ENCODE measurements around the gene CUL3.
"Not testable (repeated sequence)": the region's sequence is repeated elsewhere in the genome, so short reads cannot be mapped to it uniquely, and the experiment has no call there.

CUL3 gene

DNA sequence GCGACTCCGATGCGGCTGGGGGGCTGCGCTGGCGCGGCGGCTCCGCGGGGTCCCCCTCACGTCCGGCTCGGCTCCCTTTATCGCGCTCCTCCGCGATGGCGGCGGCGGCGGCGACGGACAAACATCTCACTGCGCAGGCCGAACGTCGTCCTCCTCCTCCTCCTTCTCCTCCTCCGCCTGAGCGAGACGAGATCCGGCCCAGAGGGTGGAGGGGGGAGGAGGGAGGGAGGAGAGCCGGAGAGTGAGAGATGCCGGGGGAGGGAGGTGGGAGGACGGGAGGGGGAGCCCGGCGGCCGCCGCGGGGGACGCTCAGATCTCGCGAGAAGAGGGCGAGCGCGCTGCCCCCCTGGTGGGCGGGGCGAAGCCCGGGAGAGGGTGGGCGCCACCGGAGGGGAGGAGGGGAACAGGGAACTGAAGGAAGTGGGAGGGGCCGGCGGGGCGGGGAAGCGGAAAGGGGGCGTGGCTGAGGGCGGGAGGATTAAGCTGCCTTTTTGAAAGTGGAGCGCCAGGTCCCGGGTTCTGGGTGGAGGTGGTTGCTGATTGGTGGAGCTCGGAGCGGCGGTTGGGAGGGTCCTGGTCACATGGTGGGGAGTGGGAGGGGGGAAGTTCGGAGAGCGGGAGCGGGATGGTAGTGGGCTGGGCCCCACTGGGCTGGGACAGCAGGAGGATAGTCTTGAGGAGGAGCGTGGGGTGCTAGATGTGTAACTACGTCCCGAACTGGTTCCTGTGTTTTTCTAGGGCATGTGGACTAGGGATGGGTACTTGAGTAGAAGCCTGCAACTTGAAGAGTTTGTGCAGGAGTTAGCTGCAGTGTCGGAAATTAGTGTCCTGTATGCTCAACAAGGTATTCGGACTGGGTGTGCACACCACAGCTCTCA, at the start of gene CUL3:
Gene CUL3, minus strand, starts transcription at position 153 of the 878 bp plus-strand sequence. CDS start 354 bp downstream, outside the sequence.
- peak; percentile 84 for DNase-seq

DNA sequence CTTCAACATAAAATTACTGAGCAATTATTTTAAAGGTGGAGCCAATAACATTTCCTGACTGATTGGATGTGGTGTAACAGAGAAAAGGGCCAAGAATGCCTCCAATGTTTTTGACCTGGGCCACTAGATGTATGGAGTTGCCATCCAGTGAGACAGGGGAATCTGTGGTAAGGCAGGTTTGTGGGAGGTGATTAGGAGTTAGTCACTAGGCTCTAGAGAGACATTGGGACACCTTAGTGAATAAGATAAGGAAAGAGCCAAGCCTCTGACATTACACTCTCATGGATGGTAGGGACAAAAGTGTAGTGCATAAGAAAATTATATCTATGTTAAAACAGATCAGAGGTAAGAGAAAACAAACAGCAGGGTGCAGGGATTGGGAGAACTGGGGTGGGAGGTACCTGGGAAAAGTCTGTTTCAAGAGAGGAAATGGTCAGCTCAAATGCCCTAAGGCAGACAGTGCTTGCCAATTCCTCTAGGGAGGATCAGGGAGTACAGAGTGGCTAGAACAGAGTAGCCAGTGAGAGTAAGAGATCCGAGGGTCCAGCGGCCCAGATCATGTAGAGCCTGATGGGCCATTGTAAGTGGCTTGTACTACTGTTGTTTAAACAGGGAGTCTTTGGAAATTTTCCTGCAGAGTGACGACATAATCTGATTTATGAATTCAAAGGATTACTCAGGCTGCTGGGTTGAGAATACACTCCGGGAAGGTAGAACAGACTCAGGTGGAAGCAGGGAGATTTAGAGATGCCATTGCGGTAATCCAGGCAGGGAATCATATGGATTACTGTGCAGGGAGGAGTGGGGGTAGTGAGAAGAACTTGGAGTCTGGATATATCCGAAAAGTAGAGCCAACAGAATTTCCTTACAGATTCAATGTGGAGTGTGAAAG, 45.7 kb upstream of the CUL3 start:
- no peak for DNase-seq

DNA sequence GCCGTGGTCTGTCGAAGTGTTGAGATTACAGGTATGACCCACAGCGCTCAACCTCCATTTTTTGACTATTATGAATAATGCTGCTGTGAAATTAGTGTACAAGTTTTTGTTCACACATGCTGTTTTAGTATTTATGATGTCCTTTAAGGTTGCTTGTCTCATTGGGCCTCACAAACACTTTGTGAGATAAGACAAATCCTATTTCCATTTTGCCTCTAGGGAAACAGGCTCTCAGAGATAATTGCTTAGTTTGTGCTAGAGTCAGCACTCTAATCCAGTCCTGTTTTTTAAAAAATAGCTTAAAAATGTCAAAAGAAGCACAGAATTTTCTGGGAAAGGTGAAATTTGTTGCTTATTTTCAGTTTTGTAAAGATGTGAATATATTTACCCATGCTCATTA, 43.3 kb upstream of the CUL3 start:
- no peak for DNase-seq

DNA sequence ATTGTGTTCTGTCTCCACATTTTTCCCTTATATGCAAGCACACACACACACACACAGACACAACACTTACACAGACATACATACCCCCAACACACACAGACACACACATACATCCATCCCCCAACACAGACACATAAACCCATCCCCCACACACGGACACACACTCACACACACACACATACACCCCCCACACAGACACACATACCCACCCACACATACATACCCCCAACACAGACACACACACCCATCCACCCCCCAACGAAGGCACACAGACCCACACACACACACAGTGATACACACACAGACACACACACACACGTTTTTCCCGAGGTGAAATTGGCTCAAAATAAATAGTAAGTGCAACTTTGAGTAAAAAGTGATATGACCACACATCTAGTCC, 41.6 kb upstream of the CUL3 start:
- DNase-seq: no peak

DNA sequence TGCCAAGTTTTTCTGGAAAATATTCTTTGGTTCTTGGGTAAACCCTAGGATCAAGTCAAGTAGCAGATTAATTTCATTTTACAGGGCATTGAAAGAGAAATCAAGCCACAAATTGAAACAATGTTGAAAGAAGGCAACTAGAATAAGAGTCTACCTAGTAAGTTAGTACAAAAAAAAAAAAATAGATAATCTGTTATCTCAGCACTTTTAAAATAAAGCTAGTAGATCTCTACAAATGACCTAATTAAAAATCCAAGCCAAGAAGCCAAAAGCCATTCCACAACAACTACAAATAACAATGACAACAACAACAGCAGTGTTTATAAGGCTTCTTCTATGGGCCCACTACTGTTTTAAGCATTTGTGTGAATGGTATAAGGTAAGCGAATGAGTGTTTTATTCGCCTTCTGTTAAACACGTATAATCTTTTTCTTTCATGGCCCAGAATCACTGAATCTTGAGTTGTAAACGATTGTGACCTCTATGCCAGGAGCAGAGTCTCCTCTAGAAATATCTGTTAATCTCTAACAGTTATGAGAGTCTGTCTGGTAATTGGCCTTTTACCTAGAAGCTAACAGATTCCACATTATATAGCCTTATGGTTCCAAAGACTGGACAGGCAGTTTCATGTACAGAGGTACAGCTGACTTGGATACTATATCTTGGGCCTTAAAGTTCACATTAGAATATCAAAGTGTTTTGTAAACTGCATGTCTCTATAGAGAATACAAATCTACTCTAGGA, 28.6 kb upstream of the CUL3 start:
- DNase-seq: no peak

DNA sequence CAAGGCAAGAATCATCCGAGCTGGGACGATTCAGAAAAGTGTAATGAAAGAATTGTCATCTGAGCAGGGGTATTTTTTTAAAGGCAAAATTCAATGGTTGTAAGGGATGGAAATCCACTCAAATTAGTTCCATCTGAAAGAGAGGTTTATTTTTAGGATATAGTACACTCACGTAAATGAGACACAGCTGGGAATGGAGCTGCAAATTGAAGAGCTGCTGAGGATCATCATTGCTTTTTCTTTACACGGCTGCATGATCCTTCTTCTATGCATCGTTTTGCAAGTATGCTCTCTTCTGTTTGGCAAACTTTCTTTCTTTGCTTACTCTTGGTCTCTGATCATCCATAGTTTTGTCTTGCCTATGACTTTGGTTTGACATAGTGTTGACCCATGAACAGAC, 27.4 kb upstream of the CUL3 start:
- no peak for DNase-seq

DNA sequence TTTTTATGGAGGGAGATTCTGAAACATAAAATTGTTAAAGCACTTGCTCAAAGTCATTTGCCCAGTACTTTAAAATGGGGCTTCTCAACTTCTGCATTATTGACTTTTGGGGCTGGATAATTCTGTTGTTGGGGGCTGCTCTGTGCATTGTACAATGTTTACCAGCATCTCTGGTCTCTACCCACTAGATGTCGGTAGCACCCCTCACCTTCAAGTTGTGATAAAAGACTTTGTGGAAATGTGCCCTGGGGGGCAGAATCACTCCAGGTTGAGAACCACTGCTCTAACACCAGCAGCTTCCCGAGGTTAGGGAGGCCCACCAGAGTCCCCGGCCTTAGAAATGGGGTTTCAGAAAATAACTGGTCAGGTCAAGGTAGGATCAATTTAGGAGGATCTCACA, 26.8 kb upstream of the CUL3 start:
- DNase-seq: no peak

DNA sequence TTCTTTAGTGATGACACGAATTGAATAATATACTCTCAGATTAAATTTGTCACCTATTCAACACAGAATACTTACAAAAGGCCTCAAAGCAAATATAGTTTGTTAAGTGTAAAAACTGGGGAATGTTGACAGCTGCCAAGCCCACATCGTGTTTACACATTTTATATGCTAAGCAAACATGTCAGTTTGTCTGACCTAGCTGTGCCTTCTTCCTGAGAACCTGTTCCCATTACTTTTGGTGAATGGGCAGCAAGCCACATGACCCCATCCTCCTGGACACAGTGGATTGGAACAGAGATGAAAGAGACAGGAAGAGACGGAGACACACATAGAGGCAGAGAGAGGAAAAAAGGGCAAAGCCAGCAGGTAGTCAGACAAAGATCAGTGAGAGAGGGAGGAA, 22.9 kb upstream of the CUL3 start:
- DNase-seq: no peak

DNA sequence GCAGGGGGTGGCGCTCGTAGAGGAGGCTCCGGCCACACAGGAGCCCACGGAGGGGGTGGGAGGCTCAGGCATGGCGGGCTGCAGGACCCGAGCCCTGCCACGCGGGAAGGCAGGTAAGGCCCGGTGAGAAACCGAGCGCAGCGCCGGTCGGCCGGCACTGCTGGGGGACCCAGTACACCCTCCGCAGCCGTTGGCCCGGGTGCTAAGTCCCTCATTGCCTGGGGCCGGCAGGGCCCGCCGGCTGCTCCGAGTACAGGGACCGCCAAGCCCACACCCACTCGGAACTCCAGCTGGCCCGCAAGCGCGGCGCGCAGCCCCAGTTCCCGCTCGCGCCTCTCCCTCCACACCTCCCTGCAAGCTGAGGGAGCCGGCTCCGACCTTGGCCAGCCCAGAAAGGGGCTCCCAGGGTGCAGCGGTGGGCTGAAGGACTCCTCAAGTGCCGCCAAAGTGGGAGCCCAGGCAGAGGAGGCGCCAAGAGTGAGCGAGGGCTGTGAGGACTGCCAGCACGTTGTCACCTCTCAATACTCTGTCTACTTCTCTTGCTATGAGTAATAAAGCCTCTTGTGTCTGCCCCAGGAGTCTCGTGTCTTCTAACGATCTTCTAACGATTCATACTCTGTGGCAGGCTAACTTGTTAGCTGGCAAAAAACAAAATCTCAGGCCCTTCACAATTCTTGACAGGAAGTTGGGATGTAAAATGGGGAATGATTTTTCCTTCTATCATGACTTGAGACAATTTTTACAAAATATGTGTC, 18.8 kb upstream of the CUL3 start:
- not testable (repeated sequence) for DNase-seq

DNA sequence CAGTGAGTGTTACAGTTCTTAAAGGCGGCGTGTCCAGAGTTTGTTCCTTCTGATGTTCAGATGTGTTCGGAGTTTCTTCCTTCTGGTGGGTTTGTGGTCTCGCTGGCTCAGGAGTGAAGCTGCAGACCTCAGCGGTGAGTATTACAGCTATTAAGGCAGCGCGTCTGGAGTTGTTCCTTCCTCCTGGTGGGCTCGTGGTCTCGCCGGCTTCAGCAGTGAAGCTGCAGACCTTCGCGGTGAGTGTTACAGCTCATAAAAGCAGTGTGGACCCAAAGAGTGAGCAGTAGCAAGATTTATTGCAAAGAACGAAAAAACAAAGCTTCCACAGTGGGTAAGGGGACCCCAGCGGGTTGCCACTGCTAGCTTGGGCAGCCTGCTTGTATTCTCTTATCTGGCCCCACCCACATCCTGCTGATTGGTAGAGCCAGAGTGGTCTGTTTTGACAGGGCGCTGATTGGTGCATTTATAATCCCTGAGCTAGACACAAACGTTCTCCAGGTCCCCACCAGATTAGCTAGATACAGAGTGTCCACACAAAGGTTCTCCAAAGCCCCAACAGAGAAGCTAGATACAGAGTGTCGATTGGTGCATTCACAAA, 17.7 kb upstream of the CUL3 start:
- DNase-seq: not testable (repeated sequence)

DNA sequence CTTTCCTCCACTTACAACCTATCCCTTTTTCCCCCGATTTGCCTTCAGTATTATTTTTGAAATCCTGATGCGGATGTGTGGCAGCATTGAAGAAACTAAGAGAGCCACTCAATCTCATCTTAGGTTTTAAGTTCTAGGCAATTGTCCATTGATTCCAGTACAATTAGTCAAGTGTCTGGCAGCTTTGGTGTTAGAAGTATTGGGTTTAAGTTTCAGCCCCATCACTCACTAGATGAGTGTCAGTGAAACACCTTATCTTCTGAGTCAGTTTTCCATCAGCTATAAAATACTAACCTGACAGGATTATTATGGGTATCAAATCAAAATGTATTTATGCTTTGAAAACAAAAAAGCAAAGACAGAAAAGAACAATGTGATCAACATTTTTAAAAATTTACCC, 16.8 kb upstream of the CUL3 start:
- DNase-seq: no peak

DNA sequence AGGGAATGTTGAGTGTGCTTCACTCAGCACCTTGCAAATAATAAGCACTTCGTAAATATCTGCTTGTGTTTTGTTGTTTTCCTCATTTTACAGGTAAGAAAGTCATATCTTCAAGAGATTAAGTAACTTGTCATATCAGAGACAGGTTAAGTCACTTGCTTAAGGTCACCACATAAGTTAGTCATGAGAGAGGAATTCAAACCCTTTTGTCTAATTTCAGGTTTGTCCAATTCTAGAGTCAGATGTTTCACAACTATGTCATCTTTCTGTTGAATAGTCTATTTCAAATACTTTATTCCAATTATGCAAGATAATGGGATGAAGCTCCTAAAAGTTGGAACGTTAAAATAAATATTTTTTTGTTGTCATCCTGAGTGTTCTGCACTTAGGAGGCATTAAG, 13.5 kb upstream of the CUL3 start:
- no peak for DNase-seq

DNA sequence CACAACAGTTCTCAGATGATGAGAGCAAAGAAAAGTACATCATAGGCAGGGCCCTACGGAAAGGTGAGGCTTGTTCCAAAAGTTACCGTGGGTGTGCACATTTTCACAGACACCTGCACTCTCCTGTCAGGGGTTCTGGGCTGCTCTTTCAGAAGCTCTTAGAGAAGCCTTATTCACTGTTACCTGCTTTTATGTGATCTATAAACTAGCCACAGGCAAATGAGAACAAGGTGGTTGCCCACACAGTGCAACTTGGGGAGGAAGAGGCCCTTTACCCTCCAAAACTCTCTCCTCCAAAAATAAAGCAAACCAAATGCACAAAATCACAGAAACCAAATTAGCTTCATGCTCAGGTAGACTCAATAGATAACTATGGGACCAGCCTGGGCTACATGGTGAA, 11.1 kb upstream of the CUL3 start:
- DNase-seq: no peak

DNA sequence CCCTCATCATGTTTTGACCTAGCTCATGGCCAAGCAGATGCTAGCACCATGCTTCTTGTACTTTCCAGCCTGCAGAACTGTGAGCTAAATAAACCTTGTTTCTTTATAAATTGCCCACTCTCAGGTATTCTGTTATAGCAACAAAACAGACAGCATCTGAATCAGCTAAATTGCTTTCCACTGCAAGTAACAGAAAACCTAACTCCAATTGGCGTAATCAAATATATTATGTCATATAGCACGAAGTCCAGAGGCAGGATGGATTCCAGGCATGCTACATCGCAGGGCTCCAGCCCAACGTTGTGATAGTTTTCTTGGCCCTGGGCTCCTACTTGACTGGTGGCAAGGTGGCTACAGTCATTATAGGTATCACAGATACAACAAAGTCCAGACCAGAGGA, 10.4 kb upstream of the CUL3 start:
- DNase-seq: no peak

DNA sequence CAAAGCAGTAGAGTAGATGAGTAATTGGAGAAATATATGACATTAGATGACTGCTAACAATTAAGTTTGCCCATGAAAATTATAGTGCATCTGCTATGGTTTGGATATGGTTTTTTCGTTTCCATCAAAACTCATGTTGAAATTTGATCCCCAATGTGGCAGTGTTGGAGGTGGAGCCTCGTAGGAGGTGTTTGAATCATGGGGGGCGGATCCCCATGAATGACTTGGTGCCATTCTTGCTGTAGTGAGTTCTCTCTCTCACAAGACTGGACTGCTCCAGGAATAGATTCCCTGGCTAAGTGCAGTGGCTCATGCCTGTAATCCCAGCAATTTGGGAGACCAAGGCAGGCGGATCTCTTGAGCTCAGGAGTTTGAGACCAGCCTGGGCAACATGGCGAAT, 9.7 kb upstream of the CUL3 start:
- DNase-seq: no peak

DNA sequence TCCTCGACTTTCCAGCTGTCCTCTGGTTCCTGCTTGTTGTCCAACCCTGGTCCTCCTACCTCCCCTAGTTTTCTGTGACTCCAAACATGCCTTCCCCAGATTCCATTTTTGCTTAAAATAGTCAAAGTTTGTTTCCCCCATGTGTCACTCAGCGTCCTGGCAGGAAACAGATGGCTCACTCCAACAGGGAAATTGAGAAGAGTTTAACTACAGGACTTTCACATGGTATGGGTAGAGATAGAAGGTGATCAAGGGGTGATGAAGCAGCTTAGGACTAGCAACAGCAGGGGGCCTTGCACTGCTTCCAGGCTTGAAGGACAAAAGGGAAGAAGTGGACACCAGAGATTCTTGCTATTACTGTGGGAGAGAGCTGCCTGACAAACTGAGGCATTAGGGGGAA, 6.1 kb upstream of the CUL3 start:
- no peak for DNase-seq

DNA sequence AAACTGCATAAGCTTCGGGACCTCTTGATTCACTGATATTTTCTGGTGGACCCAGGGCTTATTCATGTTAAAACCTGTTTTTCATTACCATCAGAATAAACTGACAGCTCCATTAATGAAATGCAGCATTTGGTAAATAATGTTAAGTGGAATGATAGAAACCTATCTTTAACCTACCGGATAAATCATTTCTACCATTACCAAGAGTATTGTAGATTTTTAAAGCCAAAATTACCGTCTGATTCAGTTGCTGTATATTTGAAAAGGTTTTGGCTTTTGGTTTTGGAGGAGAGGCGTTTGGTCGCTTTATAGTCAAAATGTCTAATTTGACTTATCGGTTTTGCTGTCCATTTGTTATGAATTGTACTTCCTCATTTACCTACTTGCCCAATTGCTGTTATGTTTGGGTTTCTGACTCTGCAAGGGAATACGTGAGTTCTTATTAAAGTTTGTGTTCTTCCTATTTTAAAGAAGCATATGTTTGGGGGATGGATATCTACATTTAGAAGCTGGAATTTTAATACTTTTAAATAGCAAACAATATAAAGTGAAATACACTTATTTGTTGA, 1.0 kb upstream of the CUL3 start:
- no peak for DNase-seq

DNA sequence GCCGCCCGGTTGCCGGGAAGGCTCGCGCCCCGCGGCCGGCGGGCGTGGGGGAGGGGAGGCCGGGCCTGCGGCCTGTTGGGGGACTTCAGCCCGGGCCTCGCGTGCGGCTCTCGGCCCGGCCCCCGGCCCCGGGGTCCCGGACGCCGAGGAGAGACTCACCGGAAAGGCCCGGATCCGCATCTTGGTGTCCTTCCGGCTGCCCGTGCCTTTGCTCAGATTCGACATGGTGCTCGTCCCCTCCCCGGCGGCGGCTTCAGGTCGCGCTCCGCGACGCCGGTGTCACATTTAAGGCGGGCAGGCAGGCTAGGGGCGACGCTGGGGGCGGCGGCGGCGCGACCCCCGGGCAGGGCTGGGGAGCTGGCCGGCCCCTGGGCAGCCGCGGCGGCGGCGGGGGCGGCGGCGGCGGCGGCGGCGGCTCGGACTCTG, 365 bp downstream of the CUL3 start:
- no peak for DNase-seq

DNA sequence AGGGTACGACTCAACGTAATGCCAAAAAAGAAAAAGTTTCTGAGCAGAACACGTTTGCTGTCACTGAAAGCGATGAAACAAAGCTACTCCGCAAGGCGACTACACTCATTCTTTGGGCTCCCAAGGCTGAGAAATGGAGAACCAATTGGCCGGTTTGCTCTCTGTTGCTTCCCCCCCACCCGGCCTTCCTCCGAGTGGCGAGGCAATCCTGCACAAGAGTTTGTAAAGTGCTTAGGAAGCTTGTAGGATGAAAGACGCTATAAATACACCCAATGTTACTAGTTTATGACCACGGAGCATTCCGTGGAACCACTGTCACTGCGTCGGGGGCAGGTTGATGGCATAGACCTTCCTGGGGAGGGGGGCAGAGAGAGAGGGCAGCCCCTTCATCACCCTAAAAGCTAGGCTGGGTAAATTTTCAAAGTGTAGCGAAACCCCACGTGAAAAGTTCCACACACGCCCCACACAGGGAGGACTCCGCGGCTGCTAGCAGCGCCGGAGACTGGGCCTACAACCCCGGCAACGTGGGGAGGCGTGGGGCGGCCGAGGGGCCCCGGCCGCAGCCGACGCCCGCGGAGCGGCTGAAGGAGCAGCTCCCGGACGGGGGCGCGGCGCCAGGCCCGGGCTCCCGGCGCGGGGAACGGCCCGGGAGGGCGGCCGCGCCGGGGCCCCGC, 915 bp downstream of the CUL3 start:
- no peak for DNase-seq

DNA sequence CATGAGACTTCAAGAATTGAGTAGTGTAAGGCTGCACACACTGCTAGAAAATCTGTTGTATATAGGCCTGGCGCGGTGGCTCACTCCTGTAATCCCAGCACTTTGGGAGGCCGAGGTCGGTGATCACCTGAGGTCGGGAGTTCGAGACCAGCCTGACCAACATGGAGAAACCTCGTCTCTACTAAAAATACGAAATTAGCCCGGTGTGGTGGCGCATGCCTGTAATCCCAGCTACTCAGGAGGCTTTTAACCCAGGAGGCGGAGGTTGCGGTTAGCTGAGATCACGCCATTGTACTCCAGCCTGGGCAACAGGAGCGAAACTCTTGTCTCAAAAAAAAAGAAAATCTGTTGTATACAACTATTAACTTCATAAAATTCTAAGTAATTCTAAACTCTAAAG, 2.1 kb downstream of the CUL3 start:
- DNase-seq: not testable (repeated sequence)

DNA sequence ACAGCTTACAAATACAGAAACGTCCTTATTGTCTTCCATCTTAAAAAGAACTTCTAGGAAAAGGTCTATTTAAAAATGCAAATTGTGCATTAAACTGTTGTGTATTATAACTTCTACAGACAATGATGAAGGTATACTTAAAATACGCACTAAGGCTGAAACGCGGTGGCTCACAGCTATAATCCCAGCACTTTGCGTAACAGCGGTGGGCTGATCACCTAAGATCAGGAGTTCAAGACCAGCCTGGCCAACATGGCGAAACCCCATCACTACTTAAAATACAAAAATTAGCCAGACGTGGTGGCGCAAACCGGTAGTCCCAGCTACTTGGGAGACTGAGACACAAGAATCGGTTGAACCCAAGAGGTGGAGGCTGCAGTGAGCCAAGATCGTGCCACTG, 4.9 kb downstream of the CUL3 start:
- no peak for DNase-seq

Measured in NCI-H524 treated with DMSO at 0.1 percent for 48 hours (cell line).